HEK293 (cell line): ENCODE data around the gene MTA1.

Experiments used
- CTCF ChIA-PET: fragments of 350-600 bp; formaldehyde crosslinking; extraction: SDS; loops from one replicate; lab custom pipeline; 2021; ENCODE audit warnings: antibody characterized with exemption; lab: Yijun Ruan, JAX
- POLR2A ChIA-PET: fragments of 300-600 bp; formaldehyde crosslinking; extraction: SDS; loops from one replicate; lab custom pipeline; 2020; ENCODE audit warnings: antibody characterized with exemption, inconsistent platforms; lab: Yijun Ruan, JAX
- H3K27ac ChIP-seq: fragments of 200-500 bp; sonication (Bioruptor generic); 2 replicates; pipeline ENCODE4 v1.5.1; 2014; ENCODE audit warnings: low read depth, low read length, control low read depth, inconsistent platforms; ENCODE audit errors: extremely low read depth
- H3K36me3 ChIP-seq, 2 experiments: fragments of 200-500 bp in 1 of 2; sonication (Bioruptor generic) in 1 of 2; 1 replicate in 1 of 2; 2 replicates in 1 of 2; pipeline ENCODE4 v1.5.1; 2014 to 2017; ENCODE audit warnings: inconsistent platforms in 2 of 2, low read length in 2 of 2; ENCODE audit not compliant: control insufficient read depth in 2 of 2, insufficient read depth in 1 of 2
- H3K4me1 ChIP-seq: fragments of 200-500 bp; sonication (Bioruptor generic); 2 replicates; pipeline ENCODE4 v1.5.1; 2014; ENCODE audit warnings: mild to moderate bottlenecking, low read length, inconsistent platforms; ENCODE audit not compliant: control insufficient read depth, insufficient read depth
- H3K4me3 ChIP-seq: 2 replicates; pipeline ENCODE4 v1.5.1; 2011; ENCODE audit warnings: low read depth, mild to moderate bottlenecking, control low read depth, low read length, moderate library complexity
- H3K9me3 ChIP-seq: fragments of 200-500 bp; sonication (Bioruptor generic); 2 replicates; pipeline ENCODE4 v1.5.1; 2014; ENCODE audit warnings: low read depth, low read length, inconsistent platforms; ENCODE audit not compliant: control insufficient read depth, insufficient read depth
- FEZF1 ChIP-seq: fragments of 450-650 bp; formaldehyde crosslinking; IDR thresholded peaks from 2 replicates; pipeline ENCODE4 v1.5.1; 2016; ENCODE audit warnings: missing biosample characterization, missing genetic modification characterization
- GLIS1 ChIP-seq: fragments of 450-650 bp; formaldehyde crosslinking; IDR thresholded peaks from 2 replicates; pipeline ENCODE4 v1.5.1; 2016; ENCODE audit warnings: missing biosample characterization, missing genetic modification characterization
- GLIS2 ChIP-seq: fragments of 450-650 bp; formaldehyde crosslinking; IDR thresholded peaks from 2 replicates; pipeline ENCODE4 v1.5.1; 2016; ENCODE audit warnings: missing biosample characterization, missing genetic modification characterization
- MEIS1 ChIP-seq: sonication (generic); formaldehyde crosslinking; IDR thresholded peaks from 2 replicates; pipeline ENCODE4 v1.8.1; 2022; ENCODE audit warnings: missing genetic modification reagents, mild to moderate bottlenecking, borderline replicate concordance
- MZF1 ChIP-seq: fragments of 450-650 bp; formaldehyde crosslinking; IDR thresholded peaks from 2 replicates; pipeline ENCODE4 v1.5.1; 2017; ENCODE audit warnings: missing biosample characterization, missing genetic modification characterization, borderline replicate concordance
- PATZ1 ChIP-seq: fragments of 450-650 bp; formaldehyde crosslinking; IDR thresholded peaks from 2 replicates; pipeline ENCODE4 v1.5.1; 2016; ENCODE audit warnings: missing biosample characterization, missing genetic modification characterization
- PRDM10 ChIP-seq: fragments of 450-650 bp; formaldehyde crosslinking; IDR thresholded peaks from 2 replicates; pipeline ENCODE4 v1.5.1; 2016; ENCODE audit warnings: missing biosample characterization, missing genetic modification characterization
- YY2 ChIP-seq: fragments of 450-650 bp; formaldehyde crosslinking; IDR thresholded peaks from 2 replicates; pipeline ENCODE4 v1.5.1; 2016; ENCODE audit warnings: missing biosample characterization, missing genetic modification characterization
- ZBTB1 ChIP-seq: fragments of 450-650 bp; formaldehyde crosslinking; IDR thresholded peaks from 2 replicates; pipeline ENCODE4 v1.5.1; 2016; ENCODE audit warnings: missing biosample characterization, missing genetic modification characterization
- ZBTB8A ChIP-seq: fragments of 450-650 bp; formaldehyde crosslinking; IDR thresholded peaks from 2 replicates; pipeline ENCODE4 v1.5.1; 2016; ENCODE audit warnings: missing biosample characterization, missing genetic modification characterization
- ZFP69B ChIP-seq: fragments of 450-650 bp; formaldehyde crosslinking; IDR thresholded peaks from 2 replicates; pipeline ENCODE4 v1.5.1; 2016; ENCODE audit warnings: missing biosample characterization, missing genetic modification characterization
- ZIC2 ChIP-seq: fragments of 450-650 bp; formaldehyde crosslinking; IDR thresholded peaks from 2 replicates; pipeline ENCODE4 v1.5.1; 2016; ENCODE audit warnings: missing biosample characterization, missing genetic modification characterization
- ZNF114 ChIP-seq: fragments of 450-650 bp; formaldehyde crosslinking; IDR thresholded peaks from 2 replicates; pipeline ENCODE4 v1.5.0; 2017; ENCODE audit warnings: missing biosample characterization, missing genetic modification characterization
- ZNF221 ChIP-seq: fragments of 450-650 bp; formaldehyde crosslinking; IDR thresholded peaks from 2 replicates; pipeline ENCODE4 v1.5.1; 2017; ENCODE audit warnings: missing biosample characterization, missing genetic modification characterization, borderline replicate concordance
- ZNF24 ChIP-seq: fragments of 450-650 bp; formaldehyde crosslinking; IDR thresholded peaks from 2 replicates; pipeline ENCODE4 v1.5.1; 2016; ENCODE audit warnings: missing biosample characterization, missing genetic modification characterization
- ZNF341 ChIP-seq: fragments of 450-650 bp; formaldehyde crosslinking; IDR thresholded peaks from 2 replicates; pipeline ENCODE4; 2016; ENCODE audit warnings: low read depth, missing biosample characterization, missing genetic modification characterization
- ZNF394 ChIP-seq: fragments of 450-650 bp; formaldehyde crosslinking; IDR thresholded peaks from 2 replicates; pipeline ENCODE4 v1.5.1; 2016; ENCODE audit warnings: missing biosample characterization, missing genetic modification characterization, mild to moderate bottlenecking, moderate library complexity, borderline replicate concordance
- ZNF529 ChIP-seq: fragments of 450-650 bp; formaldehyde crosslinking; IDR thresholded peaks from 2 replicates; pipeline ENCODE4 v1.5.1; 2017; ENCODE audit warnings: missing genetic modification characterization, missing biosample characterization; ENCODE audit not compliant: insufficient replicate concordance
- TF ChIP-seq, protein P1 (sequence below): sonication (generic); formaldehyde crosslinking; IDR thresholded peaks from 2 replicates; pipeline ENCODE4 v1.8.1; 2022; ENCODE audit warnings: mild to moderate bottlenecking, moderate library complexity, missing genetic modification reagents
- TF ChIP-seq, protein P2 (sequence below): fragments of 450-650 bp; formaldehyde crosslinking; IDR thresholded peaks from 2 replicates; pipeline ENCODE4 v1.5.1; 2016; ENCODE audit warnings: missing biosample characterization, missing genetic modification characterization

MTA1 gene

DNA sequence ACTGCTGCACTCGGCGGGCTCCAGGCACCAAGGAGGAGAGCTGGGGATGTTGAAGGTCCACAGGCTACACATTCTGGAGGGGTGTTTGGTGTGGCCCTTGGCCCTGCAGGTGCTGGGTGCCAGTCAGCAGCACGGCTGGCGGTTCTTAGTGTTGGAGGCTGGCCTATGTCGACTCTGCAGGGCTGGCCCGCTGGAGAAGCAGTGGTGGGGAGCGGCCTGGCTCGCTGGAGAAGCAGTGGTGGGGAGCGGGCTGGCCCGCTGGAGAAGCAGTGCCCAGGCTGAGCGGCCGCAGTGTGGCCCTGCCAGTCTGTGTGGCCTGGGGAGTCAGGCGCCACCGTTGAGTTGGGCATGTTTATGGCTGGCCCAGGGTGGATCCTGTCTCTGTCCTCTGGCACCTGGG lies 27.3 kb downstream of the MTA1 start:
- H3K4me1 ChIP-seq, result no peaks in the 10 kb centered on the region
- H3K27ac ChIP-seq, result no peak overlapping the region
- TF ChIP-seq ZNF529 (no peak), ZNF394 (peak; percentile 11; the same call in 1 of the 2 replicates), PRDM10 (tag by site-specific recombination) (no peak)
- ChIA-PET CTCF (interaction anchor here (1.4 kb wide), 1 partner anchor 76 kb away, joined by 3 read pairs; no protein-coding TSS in a partner anchor), POLR2A (no interaction called here)
- H3K36me3 ChIP-seq, result peaks cover 0 to 57% of the 10 kb centered on the region in 2 experiments; a peak in 2 of 3 replicates
- H3K9me3 ChIP-seq, result no peaks in the 10 kb centered on the region
- H3K4me3 ChIP-seq, result no peak overlapping the region

- Histone ChIP-seq H3K27ac (peak overlapping the region; percentile 49; the same call in 1 of the 2 replicates), H3K36me3 (peaks cover 7 to 57% of the 10 kb centered on the region in 2 experiments; a peak in 2 of 3 replicates)
- TF ChIP-seq ZNF341 (no peak), ZNF394 (peak; percentile 40; the same call in 1 of the 2 replicates), GLIS2 (peak; percentile 49; the same call in 1 of the 2 replicates), GLIS1 (tag by site-specific recombination) (peak; percentile 98), ZNF24 (tag by site-specific recombination) (no peak), ZIC2 (tag by site-specific recombination) (peak; percentile 91), YY2 (tag by site-specific recombination) (0 out of 2 replicates have a peak, but pooled peaks have one; percentile 25)
- TF ChIP-seq, all 188 proteins: peak for 5
- H3K9me3 ChIP-seq, result no peaks in the 10 kb centered on the region
- ChIA-PET POLR2A (interaction anchor here (0.6 to 1.4 kb wide), 2 partner anchors 33 to 44 kb away, joined by 3 to 4 read pairs; no protein-coding TSS in a partner anchor), CTCF (interaction anchor here (0.5 to 1.4 kb wide), 8 partner anchors 13 to 581 kb away, joined by 3 to 7 read pairs (median 4); no protein-coding TSS in a partner anchor)
- no peaks in the 10 kb centered on the region for H3K4me1 ChIP-seq
- no peak overlapping the region for H3K4me3 ChIP-seq
Observed at GRCh38 chr14:105447651-105448640, 28.3 kb downstream of the MTA1 start.

- ChIA-PET CTCF (interaction anchor here (0.5 to 1.1 kb wide), 6 partner anchors 14 to 581 kb away, joined by 3 to 7 read pairs (median 4); no protein-coding TSS in a partner anchor), POLR2A (interaction anchor here (1.4 kb wide), 1 partner anchor 32 kb away, joined by 4 read pairs; no protein-coding TSS in a partner anchor)
- Histone ChIP-seq H3K9me3 (no peaks in the 10 kb centered on the region), H3K4me3 (no peak overlapping the region), H3K36me3 (peaks cover 7 to 61% of the 10 kb centered on the region in 2 experiments; a peak in 2 of 3 replicates), H3K27ac (0 out of 2 replicates have a peak overlapping the region, but pooled peaks have one; percentile 24), H3K4me1 (no peaks in the 10 kb centered on the region)
- TF ChIP-seq ZNF114 (no peak), ZNF221 (tag by site-specific recombination) (no peak), ZBTB8A (tag by site-specific recombination) (peak; percentile 45), MZF1 (no peak), MEIS1 (CRISPR knock-in tag) (no peak), FEZF1 (tag by site-specific recombination) (no peak), ZFP69B (tag by site-specific recombination) (peak; percentile 77), PATZ1 (tag by site-specific recombination) (peak; percentile 34; the same call in 1 of the 2 replicates), ZIC2 (tag by site-specific recombination) (peak; percentile 27; the same call in 1 of the 2 replicates), ZBTB1 (tag by site-specific recombination) (no peak)
- TF ChIP-seq, protein P1, sequence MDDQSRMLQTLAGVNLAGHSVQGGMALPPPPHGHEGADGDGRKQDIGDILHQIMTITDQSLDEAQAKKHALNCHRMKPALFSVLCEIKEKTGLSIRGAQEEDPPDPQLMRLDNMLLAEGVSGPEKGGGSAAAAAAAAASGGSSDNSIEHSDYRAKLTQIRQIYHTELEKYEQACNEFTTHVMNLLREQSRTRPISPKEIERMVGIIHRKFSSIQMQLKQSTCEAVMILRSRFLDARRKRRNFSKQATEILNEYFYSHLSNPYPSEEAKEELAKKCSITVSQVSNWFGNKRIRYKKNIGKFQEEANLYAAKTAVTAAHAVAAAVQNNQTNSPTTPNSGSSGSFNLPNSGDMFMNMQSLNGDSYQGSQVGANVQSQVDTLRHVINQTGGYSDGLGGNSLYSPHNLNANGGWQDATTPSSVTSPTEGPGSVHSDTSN, result 0 out of 2 replicates have a peak, but pooled peaks have one; percentile 11
- TF ChIP-seq, protein P2, sequence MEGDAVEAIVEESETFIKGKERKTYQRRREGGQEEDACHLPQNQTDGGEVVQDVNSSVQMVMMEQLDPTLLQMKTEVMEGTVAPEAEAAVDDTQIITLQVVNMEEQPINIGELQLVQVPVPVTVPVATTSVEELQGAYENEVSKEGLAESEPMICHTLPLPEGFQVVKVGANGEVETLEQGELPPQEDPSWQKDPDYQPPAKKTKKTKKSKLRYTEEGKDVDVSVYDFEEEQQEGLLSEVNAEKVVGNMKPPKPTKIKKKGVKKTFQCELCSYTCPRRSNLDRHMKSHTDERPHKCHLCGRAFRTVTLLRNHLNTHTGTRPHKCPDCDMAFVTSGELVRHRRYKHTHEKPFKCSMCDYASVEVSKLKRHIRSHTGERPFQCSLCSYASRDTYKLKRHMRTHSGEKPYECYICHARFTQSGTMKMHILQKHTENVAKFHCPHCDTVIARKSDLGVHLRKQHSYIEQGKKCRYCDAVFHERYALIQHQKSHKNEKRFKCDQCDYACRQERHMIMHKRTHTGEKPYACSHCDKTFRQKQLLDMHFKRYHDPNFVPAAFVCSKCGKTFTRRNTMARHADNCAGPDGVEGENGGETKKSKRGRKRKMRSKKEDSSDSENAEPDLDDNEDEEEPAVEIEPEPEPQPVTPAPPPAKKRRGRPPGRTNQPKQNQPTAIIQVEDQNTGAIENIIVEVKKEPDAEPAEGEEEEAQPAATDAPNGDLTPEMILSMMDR (tag by site-specific recombination), result peak; percentile 86
Observed at GRCh38 chr14:105448706-105449111, 29.1 kb downstream of the MTA1 start.
